ENCODE results near the gene NSUN4.

Gene NSUN4

DNA sequence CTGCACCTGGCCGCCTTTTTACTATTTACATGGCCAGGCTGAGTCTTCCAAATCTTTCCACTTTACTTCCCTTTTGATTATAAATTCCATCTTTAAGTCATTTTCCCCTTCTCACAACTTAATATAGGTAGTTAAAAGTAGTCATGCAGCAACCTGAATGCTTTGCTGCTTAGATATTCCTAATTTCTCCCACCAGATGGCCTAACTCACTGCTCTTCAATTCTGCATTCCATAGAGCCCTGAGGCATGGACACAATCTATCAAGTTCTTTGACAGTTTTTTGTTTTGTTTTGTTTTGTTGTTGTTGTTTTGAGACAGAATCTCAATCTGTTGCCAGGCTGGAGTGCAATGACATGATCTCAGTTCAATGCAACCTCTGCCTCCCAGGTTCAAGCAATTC lies 31.8 kb downstream of the NSUN4 start:
- H3K9me3 ChIP-seq (ENCODE audit: control insufficient read depth, insufficient read depth, low read length): no peaks in the 10 kb centered on the region

DNA sequence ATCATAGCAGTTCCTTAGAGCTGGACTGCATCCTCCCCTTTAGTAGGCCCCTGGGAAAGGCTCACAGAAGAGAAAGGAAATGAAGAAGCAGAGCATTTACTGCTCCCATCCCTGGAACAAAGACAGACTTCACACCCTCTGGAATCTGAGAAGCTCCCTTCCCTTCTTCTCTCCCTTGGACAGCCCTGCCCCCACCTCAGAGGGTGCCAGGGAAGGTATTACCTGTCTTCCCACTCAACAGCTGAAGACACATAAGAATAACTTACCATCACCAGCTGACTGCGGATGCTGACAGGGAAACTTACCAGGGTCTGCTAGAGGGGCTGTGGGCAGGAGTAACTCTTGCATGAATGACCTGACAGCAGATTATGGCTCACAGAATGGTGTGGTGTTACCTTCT lies 39.4 kb downstream of the NSUN4 start:
- no peaks in the 10 kb centered on the region for H3K9me3 ChIP-seq (ENCODE audit: control insufficient read depth, insufficient read depth, low read length)
- H3K9ac ChIP-seq (ENCODE audit: low read depth, low read length): no peak overlapping the region
- H3K36me3 ChIP-seq (ENCODE audit: control insufficient read depth, insufficient read depth, low read length): no peaks in the 10 kb centered on the region
- H3K4me3 ChIP-seq (ENCODE audit: low read depth, low read length): no peak overlapping the region
- no peaks in the 10 kb centered on the region for H3K27me3 ChIP-seq (ENCODE audit: control insufficient read depth, insufficient read depth, low read length)
- H3K4me1 ChIP-seq (ENCODE audit: control insufficient read depth, insufficient read depth, low read length): no peaks in the 10 kb centered on the region

More for the DNA sequence above, 31.8 kb downstream of the NSUN4 start:
- H3K4me1 ChIP-seq (ENCODE audit: control insufficient read depth, insufficient read depth, low read length): no peaks in the 10 kb centered on the region
- H3K4me3 ChIP-seq (ENCODE audit: low read depth, low read length): no peak overlapping the region
- H3K27me3 ChIP-seq (ENCODE audit: control insufficient read depth, insufficient read depth, low read length): no peaks in the 10 kb centered on the region
- H3K36me3 ChIP-seq (ENCODE audit: control insufficient read depth, insufficient read depth, low read length): no peaks in the 10 kb centered on the region
- no peak overlapping the region for H3K9ac ChIP-seq (ENCODE audit: low read depth, low read length)

- H3K36me3 ChIP-seq (ENCODE audit: control insufficient read depth, insufficient read depth, low read length): no peaks in the 10 kb centered on the region
- no peaks in the 10 kb centered on the region for H3K4me1 ChIP-seq (ENCODE audit: control insufficient read depth, insufficient read depth, low read length)
- H3K4me3 ChIP-seq (ENCODE audit: low read depth, low read length): no peak overlapping the region
- H3K27me3 ChIP-seq (ENCODE audit: control insufficient read depth, insufficient read depth, low read length): no peaks in the 10 kb centered on the region
- no peak overlapping the region for H3K9ac ChIP-seq (ENCODE audit: low read depth, low read length)
- no peaks in the 10 kb centered on the region for H3K9me3 ChIP-seq (ENCODE audit: control insufficient read depth, insufficient read depth, low read length)
Observed at GRCh38 chr1:46380508-46380907, 39.9 kb downstream of the NSUN4 start.

- Histone ChIP-seq H3K27me3 (ENCODE audit: control insufficient read depth, insufficient read depth, low read length) (peaks cover 21% of the 10 kb centered on the region), H3K4me1 (ENCODE audit: control insufficient read depth, insufficient read depth, low read length) (no peaks in the 10 kb centered on the region), H3K9ac (ENCODE audit: low read depth, low read length) (no peak overlapping the region), H3K36me3 (ENCODE audit: control insufficient read depth, insufficient read depth, low read length) (no peaks in the 10 kb centered on the region), H3K9me3 (ENCODE audit: control insufficient read depth, insufficient read depth, low read length) (peaks cover 14% of the 10 kb centered on the region), H3K4me3 (ENCODE audit: low read depth, low read length) (no peak overlapping the region)
Observed at GRCh38 chr1:46393510-46393909, 52.9 kb downstream of the NSUN4 start.

GRCh38 chr1:46394108-46394871 lies 53.7 kb downstream of the NSUN4 start, which contains the start of gene FAAH:
Gene FAAH (plus strand): TSS chr1:46394317. CDS start chr1:46394349, 32 bp downstream.
- Histone ChIP-seq H3K4me3 (ENCODE audit: low read depth, low read length) (peak within 1 kb of the TSS; percentile 87), H3K27me3 (ENCODE audit: control insufficient read depth, insufficient read depth, low read length) (peaks cover 21% of the 10 kb centered on the region), H3K9me3 (ENCODE audit: control insufficient read depth, insufficient read depth, low read length) (peaks cover 14% of the 10 kb centered on the region), H3K4me1 (ENCODE audit: control insufficient read depth, insufficient read depth, low read length) (no peaks in the 10 kb centered on the region), H3K9ac (ENCODE audit: low read depth, low read length) (no peak within 1 kb of the TSS), H3K36me3 (ENCODE audit: control insufficient read depth, insufficient read depth, low read length) (no peaks in the 10 kb centered on the region)

- H3K9me3 ChIP-seq (ENCODE audit: control insufficient read depth, insufficient read depth, low read length): peaks cover 14% of the 10 kb centered on the region
- H3K27me3 ChIP-seq (ENCODE audit: control insufficient read depth, insufficient read depth, low read length): peaks cover 21% of the 10 kb centered on the region
- no peaks in the 10 kb centered on the region for H3K36me3 ChIP-seq (ENCODE audit: control insufficient read depth, insufficient read depth, low read length)
- H3K4me3 ChIP-seq (ENCODE audit: low read depth, low read length): peak overlapping the region; percentile 87
- no peaks in the 10 kb centered on the region for H3K4me1 ChIP-seq (ENCODE audit: control insufficient read depth, insufficient read depth, low read length)
- no peak overlapping the region for H3K9ac ChIP-seq (ENCODE audit: low read depth, low read length)
Observed at GRCh38 chr1:46394872-46395465, 54.4 kb downstream of the NSUN4 start.

DNA sequence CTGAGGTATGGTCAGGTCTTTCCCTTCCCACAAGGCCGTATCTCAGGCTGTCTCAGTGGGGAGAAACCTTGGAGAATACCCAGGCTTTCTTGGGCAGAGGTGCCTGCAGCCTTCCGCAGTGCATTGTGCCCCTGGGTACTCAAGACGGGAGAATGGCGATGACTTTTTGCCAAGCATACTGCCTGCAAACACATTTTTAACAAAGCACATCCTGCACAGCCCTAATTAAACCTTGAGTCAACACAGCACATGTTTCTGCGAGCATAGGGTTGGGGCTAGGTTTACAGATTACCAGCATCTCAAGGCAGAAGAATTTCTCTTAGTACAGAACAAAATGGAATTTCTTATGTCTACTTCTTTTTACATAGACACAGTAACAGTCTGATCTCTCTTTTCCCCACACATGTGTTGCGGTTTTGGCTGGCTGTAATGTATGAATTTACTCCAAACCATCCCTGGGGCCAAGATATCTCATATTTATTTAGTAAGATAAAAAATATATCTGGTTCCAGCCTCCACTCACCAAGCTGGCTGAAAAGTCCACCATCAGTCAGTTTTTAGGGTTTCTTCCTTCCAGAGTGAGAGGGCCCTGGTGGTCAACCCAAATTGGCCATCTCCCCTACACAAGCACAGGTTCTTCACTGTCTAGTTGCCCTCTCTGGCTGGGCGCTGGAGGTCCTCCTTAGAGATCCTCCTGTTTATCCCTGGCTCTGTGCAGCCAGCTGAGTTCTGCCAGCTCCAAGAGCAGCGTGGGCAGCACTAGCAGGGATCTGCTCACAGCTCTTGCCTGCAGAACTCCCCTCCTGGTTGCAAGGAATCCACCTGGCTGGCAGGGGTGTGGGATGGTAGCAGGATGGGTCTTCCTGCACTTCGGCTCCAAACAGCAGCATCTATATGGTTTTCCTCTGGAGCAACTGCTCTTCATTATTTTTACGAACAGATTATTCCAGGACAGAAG lies 56.1 kb downstream of the NSUN4 start:
- Histone ChIP-seq H3K4me3 (ENCODE audit: low read depth, low read length) (no peak overlapping the region), H3K9ac (ENCODE audit: low read depth, low read length) (no peak overlapping the region), H3K4me1 (ENCODE audit: control insufficient read depth, insufficient read depth, low read length) (peaks cover 1% of the 10 kb centered on the region), H3K27me3 (ENCODE audit: control insufficient read depth, insufficient read depth, low read length) (peaks cover 21% of the 10 kb centered on the region), H3K36me3 (ENCODE audit: control insufficient read depth, insufficient read depth, low read length) (no peaks in the 10 kb centered on the region), H3K9me3 (ENCODE audit: control insufficient read depth, insufficient read depth, low read length) (peaks cover 14% of the 10 kb centered on the region)

GRCh38 chr1:46399307-46399706 lies 58.7 kb downstream of the NSUN4 start:
- Histone ChIP-seq H3K9me3 (ENCODE audit: control insufficient read depth, insufficient read depth, low read length) (no peaks in the 10 kb centered on the region), H3K4me3 (ENCODE audit: low read depth, low read length) (no peak overlapping the region), H3K36me3 (ENCODE audit: control insufficient read depth, insufficient read depth, low read length) (no peaks in the 10 kb centered on the region), H3K9ac (ENCODE audit: low read depth, low read length) (no peak overlapping the region), H3K4me1 (ENCODE audit: control insufficient read depth, insufficient read depth, low read length) (peaks cover 4% of the 10 kb centered on the region), H3K27me3 (ENCODE audit: control insufficient read depth, insufficient read depth, low read length) (peaks cover 17% of the 10 kb centered on the region)

DNA sequence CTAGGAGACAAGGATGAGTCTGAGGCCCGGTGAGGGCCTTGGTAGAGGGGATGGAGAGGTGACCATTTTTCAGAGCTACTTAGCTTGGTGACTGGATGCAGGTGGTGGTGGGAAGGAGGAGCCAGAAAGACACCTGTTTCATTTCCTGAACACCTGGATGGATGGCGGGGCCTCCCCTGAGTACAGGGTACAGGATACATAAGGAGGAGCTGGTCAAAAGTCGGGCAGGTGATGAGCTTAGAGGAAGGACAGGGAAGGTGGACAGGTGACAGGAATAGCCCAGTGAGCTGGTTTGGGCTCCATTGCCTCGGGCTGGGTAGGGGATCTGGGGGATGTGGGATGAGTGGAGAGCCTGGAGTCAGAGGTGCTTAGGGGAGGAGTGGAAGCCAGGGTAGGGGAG lies 59.8 kb downstream of the NSUN4 start:
- Histone ChIP-seq H3K4me3 (ENCODE audit: low read depth, low read length) (no peak overlapping the region), H3K4me1 (ENCODE audit: control insufficient read depth, insufficient read depth, low read length) (peaks cover 4% of the 10 kb centered on the region), H3K9ac (ENCODE audit: low read depth, low read length) (no peak overlapping the region), H3K36me3 (ENCODE audit: control insufficient read depth, insufficient read depth, low read length) (no peaks in the 10 kb centered on the region), H3K9me3 (ENCODE audit: control insufficient read depth, insufficient read depth, low read length) (no peaks in the 10 kb centered on the region), H3K27me3 (ENCODE audit: control insufficient read depth, insufficient read depth, low read length) (peaks cover 8% of the 10 kb centered on the region)

DNA sequence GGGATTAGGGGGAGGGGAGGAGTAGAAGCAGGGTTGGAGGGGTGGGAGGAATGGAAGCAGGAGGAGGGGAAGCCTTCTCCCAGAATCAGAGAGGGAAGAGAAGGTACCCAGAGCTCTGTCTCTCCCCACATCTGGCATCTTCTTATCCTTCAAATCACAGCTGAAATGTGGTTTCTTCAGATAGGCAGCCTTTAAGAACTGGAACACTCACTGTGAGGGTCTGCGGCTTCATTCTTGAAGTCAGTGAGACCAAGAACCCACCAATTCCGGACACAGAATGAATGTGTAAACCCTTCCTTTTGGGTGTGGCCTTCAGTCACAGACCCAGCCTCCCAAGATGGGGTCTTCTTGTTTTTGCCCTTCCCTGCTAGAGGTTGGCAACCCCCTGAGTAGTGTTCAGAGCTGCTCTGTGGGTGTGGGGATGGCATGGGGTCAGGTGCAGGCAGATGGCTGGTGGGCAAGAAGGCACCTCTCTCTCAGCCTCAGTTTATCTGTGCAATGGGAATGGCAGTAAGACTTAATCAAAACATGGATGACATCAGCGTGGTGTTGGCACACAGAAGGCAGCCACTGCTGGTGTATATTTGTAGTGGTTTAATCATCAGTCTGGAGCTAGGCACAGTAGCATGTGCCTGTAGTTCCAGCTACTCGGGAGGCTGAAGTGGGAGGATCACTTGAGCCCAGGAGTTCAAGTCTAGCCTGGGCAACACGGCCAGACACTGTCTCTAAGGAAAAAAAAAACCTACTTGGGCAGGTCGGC lies 60.7 kb downstream of the NSUN4 start:
- H3K4me3 ChIP-seq (ENCODE audit: low read depth, low read length): no peak overlapping the region
- H3K27me3 ChIP-seq (ENCODE audit: control insufficient read depth, insufficient read depth, low read length): peaks cover 2% of the 10 kb centered on the region
- no peaks in the 10 kb centered on the region for H3K9me3 ChIP-seq (ENCODE audit: control insufficient read depth, insufficient read depth, low read length)
- peaks cover 3% of the 10 kb centered on the region for H3K36me3 ChIP-seq (ENCODE audit: control insufficient read depth, insufficient read depth, low read length)
- no peak overlapping the region for H3K9ac ChIP-seq (ENCODE audit: low read depth, low read length)
- H3K4me1 ChIP-seq (ENCODE audit: control insufficient read depth, insufficient read depth, low read length): peaks cover 6% of the 10 kb centered on the region
